AG20443 (cell line): ENCODE data around the gene TLR3.
"Not testable (repeated sequence)": the region's sequence is repeated elsewhere in the genome, so short reads cannot be mapped to it uniquely, and the experiment has no call there.

Experiments
- DNase-seq: peaks from one replicate; pipeline ENCODE4 v3.0.0; 2012; ENCODE audit warnings: low spot score, mixed read lengths

The TLR3 gene

GRCh38 chr4:186047501-186047900, 21.5 kb upstream of the TLR3 start:
- DNase-seq: not testable (repeated sequence)

- not testable (repeated sequence) for DNase-seq
Observed at GRCh38 chr4:186050135-186050534, 18.8 kb upstream of the TLR3 start.

GRCh38 chr4:186051096-186051495, 17.9 kb upstream of the TLR3 start:
- no peak for DNase-seq

- no peak for DNase-seq
Observed at GRCh38 chr4:186058253-186058979, 10.5 kb upstream of the TLR3 start.

GRCh38 chr4:186058980-186059316, 10.0 kb upstream of the TLR3 start:
- no peak for DNase-seq

- no peak for DNase-seq
Observed at GRCh38 chr4:186061921-186062320, 7.0 kb upstream of the TLR3 start.

GRCh38 chr4:186067757-186068385, 1.1 kb upstream of the TLR3 start:
- peak; percentile 55 for DNase-seq

GRCh38 chr4:186069729-186070128, 773 bp downstream of the TLR3 start:
- DNase-seq: no peak

- DNase-seq: no peak
Observed at GRCh38 chr4:186072516-186072915, 3.6 kb downstream of the TLR3 start.

GRCh38 chr4:186074189-186074588, 5.2 kb downstream of the TLR3 start:
- DNase-seq: no peak

GRCh38 chr4:186078981-186079638, 10.2 kb downstream of the TLR3 start:
- no peak for DNase-seq

GRCh38 chr4:186079694-186080093, 10.7 kb downstream of the TLR3 start:
- DNase-seq: no peak

GRCh38 chr4:186081202-186081807, 12.3 kb downstream of the TLR3 start:
- DNase-seq: no peak

- no peak for DNase-seq
Observed at GRCh38 chr4:186082221-186082620, 13.3 kb downstream of the TLR3 start.

- no peak for DNase-seq
Observed at GRCh38 chr4:186088523-186088922, 19.6 kb downstream of the TLR3 start.

- no peak for DNase-seq
Observed at GRCh38 chr4:186092296-186092695, 23.3 kb downstream of the TLR3 start.

GRCh38 chr4:186095406-186095805, 26.4 kb downstream of the TLR3 start:
- no peak for DNase-seq

GRCh38 chr4:186096681-186097165, 27.8 kb downstream of the TLR3 start:
- no peak for DNase-seq

- no peak for DNase-seq
Observed at GRCh38 chr4:186097386-186097785, 28.4 kb downstream of the TLR3 start.

GRCh38 chr4:186102931-186103330, 34.0 kb downstream of the TLR3 start:
- no peak for DNase-seq

- peak; percentile 37 for DNase-seq
Observed at GRCh38 chr4:186104114-186104889, 35.3 kb downstream of the TLR3 start, which contains the start of gene FAM149A. Gene FAM149A, plus strand, starts transcription at chr4:186104704.
